Stimulated activated effector memory CD8-positive, alpha-beta T cell treated with anti-CD3 and anti-CD28 coated beads, Interleukin-12 subunit alpha, Interleukin-12 subunit beta, amount 100 ng/mL, for 72 hours (primary cell): ENCODE data around the gene CSF3.

Experiments
- ATAC-seq: fragments of 150-1000 bp; cut with Tn5 transposase; 2 replicates; pipeline ENCODE4 v1.10.0; 2021
- DNase-seq, 2 donors: peaks; one replicate each; pipeline ENCODE4 v3.0.0; 2021 to 2022; ENCODE audit warnings: low spot score in 2 of 2
- H3K27ac Mint-ChIP-seq: one replicate; pipeline ENCODE4 v1.8.0; 2022; ENCODE audit warnings: mild to moderate bottlenecking, mixed read lengths
- H3K36me3 Mint-ChIP-seq: one replicate; pipeline ENCODE4 v1.8.0; 2022; ENCODE audit warnings: mild to moderate bottlenecking, mixed read lengths
- H3K4me1 Mint-ChIP-seq: one replicate; pipeline ENCODE4 v1.8.0; 2022; ENCODE audit warnings: mixed read lengths
- H3K4me3 Mint-ChIP-seq: one replicate; pipeline ENCODE4 v1.8.0; 2022; ENCODE audit warnings: mild to moderate bottlenecking, mixed read lengths
- H3K9me3 Mint-ChIP-seq: one replicate; pipeline ENCODE4 v1.8.0; 2022; ENCODE audit warnings: mixed read lengths

CSF3 gene

GRCh38 chr17:40025991-40026815 is 11.0 kb downstream of the CSF3 start:
- no peak for DNase-seq
- Mint-ChIP-seq H3K36me3 (peaks cover 78% of the 10 kb centered on the region), H3K4me1 (peaks cover 23% of the 10 kb centered on the region), H3K4me3 (no peak overlapping the region), H3K27ac (no peak overlapping the region), H3K9me3 (no peaks in the 10 kb centered on the region)
- ATAC-seq: no peak

- peak; percentile 90 for ATAC-seq
- DNase-seq: peak; percentile 66 to 86
- H3K9me3 Mint-ChIP-seq: no peaks in the 10 kb centered on the region
- H3K36me3 Mint-ChIP-seq: peaks cover 75% of the 10 kb centered on the region
- H3K27ac Mint-ChIP-seq: no peak overlapping the region
- H3K4me1 Mint-ChIP-seq: peaks cover 23% of the 10 kb centered on the region
- no peak overlapping the region for H3K4me3 Mint-ChIP-seq
Observed at GRCh38 chr17:40026816-40027613, 11.8 kb downstream of the CSF3 start.

- Mint-ChIP-seq H3K9me3 (no peaks in the 10 kb centered on the region), H3K36me3 (peaks cover 80% of the 10 kb centered on the region), H3K27ac (no peak overlapping the region), H3K4me3 (no peak overlapping the region), H3K4me1 (peaks cover 23% of the 10 kb centered on the region)
- no peak for DNase-seq
- ATAC-seq: no peak
Observed at GRCh38 chr17:40027614-40028012, 12.4 kb downstream of the CSF3 start.

- Mint-ChIP-seq H3K9me3 (no peaks in the 10 kb centered on the region), H3K4me3 (no peak overlapping the region), H3K4me1 (peaks cover 23% of the 10 kb centered on the region), H3K36me3 (peaks cover 86% of the 10 kb centered on the region), H3K27ac (peak overlapping the region; percentile 30)
- ATAC-seq (no peak), DNase-seq (no peak)
Observed at GRCh38 chr17:40028595-40028994, 13.4 kb downstream of the CSF3 start.

GRCh38 chr17:40031706-40032105 is 16.5 kb downstream of the CSF3 start:
- Mint-ChIP-seq H3K9me3 (no peaks in the 10 kb centered on the region), H3K4me3 (no peak overlapping the region), H3K27ac (no peak overlapping the region), H3K36me3 (peaks cover 81% of the 10 kb centered on the region), H3K4me1 (peaks cover 7% of the 10 kb centered on the region)
- no peak for DNase-seq
- no peak for ATAC-seq

GRCh38 chr17:40032322-40033320 is 17.4 kb downstream of the CSF3 start:
- Mint-ChIP-seq H3K36me3 (peaks cover 73% of the 10 kb centered on the region), H3K27ac (peak overlapping the region; percentile 20)
- ATAC-seq: no peak

GRCh38 chr17:40033339-40033738 is 18.1 kb downstream of the CSF3 start:
- Mint-ChIP-seq H3K4me1 (no peaks in the 10 kb centered on the region), H3K4me3 (no peak overlapping the region), H3K36me3 (peaks cover 67% of the 10 kb centered on the region), H3K9me3 (no peaks in the 10 kb centered on the region), H3K27ac (no peak overlapping the region)
- no peak for DNase-seq
- ATAC-seq: no peak

More at GRCh38 chr17:40032322-40033320, 17.4 kb downstream of the CSF3 start:
- H3K9me3 Mint-ChIP-seq: no peaks in the 10 kb centered on the region
- no peak overlapping the region for H3K4me3 Mint-ChIP-seq
- no peaks in the 10 kb centered on the region for H3K4me1 Mint-ChIP-seq
- DNase-seq: no peak

GRCh38 chr17:40034426-40035161 is 19.4 kb downstream of the CSF3 start:
- Mint-ChIP-seq H3K4me3 (no peak overlapping the region), H3K9me3 (no peaks in the 10 kb centered on the region), H3K4me1 (no peaks in the 10 kb centered on the region), H3K27ac (no peak overlapping the region), H3K36me3 (peaks cover 57% of the 10 kb centered on the region)
- ATAC-seq: no peak
- DNase-seq: no peak

GRCh38 chr17:40035162-40035559 is 19.9 kb downstream of the CSF3 start:
- Mint-ChIP-seq H3K9me3 (no peaks in the 10 kb centered on the region), H3K4me3 (no peak overlapping the region), H3K36me3 (peaks cover 54% of the 10 kb centered on the region), H3K27ac (no peak overlapping the region), H3K4me1 (no peaks in the 10 kb centered on the region)
- no peak for ATAC-seq
- DNase-seq: no peak

- no peak for ATAC-seq
- H3K36me3 Mint-ChIP-seq: peaks cover 45% of the 10 kb centered on the region
- no peaks in the 10 kb centered on the region for H3K9me3 Mint-ChIP-seq
- H3K27ac Mint-ChIP-seq: no peak overlapping the region
- H3K4me3 Mint-ChIP-seq: no peak overlapping the region
- no peak for DNase-seq
- H3K4me1 Mint-ChIP-seq: no peaks in the 10 kb centered on the region
Observed at GRCh38 chr17:40038882-40039513, 23.8 kb downstream of the CSF3 start.

GRCh38 chr17:40041196-40041595 is 26.0 kb downstream of the CSF3 start:
- H3K4me3 Mint-ChIP-seq: no peak overlapping the region
- peaks cover 47% of the 10 kb centered on the region for H3K36me3 Mint-ChIP-seq
- ATAC-seq (no peak), DNase-seq (no peak)
- no peaks in the 10 kb centered on the region for H3K4me1 Mint-ChIP-seq
- peak overlapping the region; percentile 8 for H3K27ac Mint-ChIP-seq
- no peaks in the 10 kb centered on the region for H3K9me3 Mint-ChIP-seq

- Mint-ChIP-seq H3K36me3 (peaks cover 28% of the 10 kb centered on the region), H3K4me3 (no peak overlapping the region), H3K9me3 (no peaks in the 10 kb centered on the region), H3K27ac (peak overlapping the region; percentile 20), H3K4me1 (peaks cover 24% of the 10 kb centered on the region)
- DNase-seq: no peak
- ATAC-seq: no peak
Observed at GRCh38 chr17:40056379-40057015, 41.3 kb downstream of the CSF3 start.

- Mint-ChIP-seq H3K9me3 (no peaks in the 10 kb centered on the region), H3K4me3 (no peak overlapping the region), H3K36me3 (peaks cover 11% of the 10 kb centered on the region), H3K4me1 (peaks cover 29% of the 10 kb centered on the region), H3K27ac (no peak overlapping the region)
- DNase-seq (no peak), ATAC-seq (no peak)
Observed at GRCh38 chr17:40058186-40058784, 43.0 kb downstream of the CSF3 start.
